Left ventricle myocardium inferior (tissue), 1 donor: ENCODE measurements around the gene DDX28. TPM values are rescaled to one million over a fixed set of nuclear protein-coding genes. Genes with fewer than 3 reads are reported as not detected.

Experiments used
- DNase-seq: peaks from one replicate; pipeline ENCODE4 v3.0.0-alpha.2; 2020
- H3K27ac ChIP-seq: fragments of 200-600 bp; replicated peaks from 2 replicates; pipeline ENCODE4 v1.8.0; 2021
- H3K27me3 ChIP-seq: fragments of 200-600 bp; 2 replicates; pipeline ENCODE4 v1.8.0; 2021; ENCODE audit warnings: low read depth
- H3K36me3 ChIP-seq: fragments of 200-600 bp; 2 replicates; pipeline ENCODE4 v1.8.0; 2021
- H3K4me1 ChIP-seq: fragments of 200-600 bp; 2 replicates; pipeline ENCODE4 v1.8.0; 2021
- H3K4me3 ChIP-seq: fragments of 200-600 bp; 2 replicates; pipeline ENCODE4 v1.8.0; 2021; ENCODE audit warnings: mild to moderate bottlenecking, moderate library complexity
- H3K9me3 ChIP-seq: fragments of 200-600 bp; replicated peaks from 2 replicates; pipeline ENCODE4 v1.8.0; 2021
- CTCF ChIP-seq: fragments of 200-600 bp; IDR thresholded peaks from 2 replicates; pipeline ENCODE4 v1.8.0; 2021; ENCODE audit warnings: antibody characterized with exemption, mild to moderate bottlenecking, borderline replicate concordance
- intact Hi-C: fragments of 100-400 bp; cut with micrococcal nuclease; formaldehyde crosslinking; loops from one replicate; pipeline ENCODE4 v1.11.0; 2022
- total RNA-seq: library from RNA; stranded (reverse); fragmentation: NEBNext Ultra II Directional; extraction: Animal tissue kit (Norgen Biotek cat#: 25700); gene quantifications from one replicate; pipeline ENCODE4 v1.2.1, GENCODE V29; 2021
- donor health status: DM: no; HTN: yes; CAD: no; lungs with severe emphysema.

The DDX28 gene
- total RNA-seq, 1 donor from 2014 or later: 8.9 TPM

GRCh38 chr16:68049449-68049848, 26.4 kb upstream of the DDX28 start:
- Histone ChIP-seq H3K9me3 (no peaks in the 10 kb centered on the region), H3K36me3 (peaks cover 22% of the 10 kb centered on the region), H3K4me1 (peaks cover 7% of the 10 kb centered on the region), H3K4me3 (no peak overlapping the region), H3K27ac (no peak overlapping the region), H3K27me3 (no peaks in the 10 kb centered on the region)
- intact Hi-C loops: no loop called here
- no peak for DNase-seq
- no peak for TF ChIP-seq CTCF

GRCh38 chr16:68047987-68048386, 25.0 kb upstream of the DDX28 start:
- peaks cover 13% of the 10 kb centered on the region for H3K36me3 ChIP-seq
- intact Hi-C loops: no loop called here

GRCh38 chr16:68046106-68046505, 23.1 kb upstream of the DDX28 start:
- H3K9me3 ChIP-seq: no peaks in the 10 kb centered on the region
- intact Hi-C loops: no loop called here
- no peaks in the 10 kb centered on the region for H3K27me3 ChIP-seq
- H3K36me3 ChIP-seq: peaks cover 8% of the 10 kb centered on the region
- TF ChIP-seq CTCF: no peak
- no peak for DNase-seq
- no peak overlapping the region for H3K27ac ChIP-seq
- peaks cover 7% of the 10 kb centered on the region for H3K4me1 ChIP-seq
- H3K4me3 ChIP-seq: no peak overlapping the region

More at GRCh38 chr16:68047987-68048386, 25.0 kb upstream of the DDX28 start:
- Histone ChIP-seq H3K27ac (peak overlapping the region; percentile 69), H3K27me3 (no peaks in the 10 kb centered on the region), H3K4me1 (peaks cover 7% of the 10 kb centered on the region), H3K9me3 (no peaks in the 10 kb centered on the region), H3K4me3 (no peak overlapping the region)
- TF ChIP-seq CTCF: no peak
- no peak for DNase-seq

GRCh38 chr16:68041783-68042182, 18.8 kb upstream of the DDX28 start:
- DNase-seq: no peak
- no peaks in the 10 kb centered on the region for H3K27me3 ChIP-seq
- no peaks in the 10 kb centered on the region for H3K4me1 ChIP-seq
- no peaks in the 10 kb centered on the region for H3K9me3 ChIP-seq
- no peak overlapping the region for H3K4me3 ChIP-seq
- intact Hi-C loops: no loop called here
- no peaks in the 10 kb centered on the region for H3K36me3 ChIP-seq
- no peak overlapping the region for H3K27ac ChIP-seq
- no peak for TF ChIP-seq CTCF

GRCh38 chr16:68040506-68041288, 17.7 kb upstream of the DDX28 start:
- H3K27me3 ChIP-seq: no peaks in the 10 kb centered on the region
- H3K36me3 ChIP-seq: no peaks in the 10 kb centered on the region
- peak; percentile 82 for DNase-seq
- no peaks in the 10 kb centered on the region for H3K9me3 ChIP-seq
- H3K4me1 ChIP-seq: no peaks in the 10 kb centered on the region
- TF ChIP-seq CTCF: peak; percentile 84
- no peak overlapping the region for H3K4me3 ChIP-seq
- no peak overlapping the region for H3K27ac ChIP-seq
- intact Hi-C loops: no loop called here
